ENCODE data around the gene TMEM97.

Gene TMEM97

DNA sequence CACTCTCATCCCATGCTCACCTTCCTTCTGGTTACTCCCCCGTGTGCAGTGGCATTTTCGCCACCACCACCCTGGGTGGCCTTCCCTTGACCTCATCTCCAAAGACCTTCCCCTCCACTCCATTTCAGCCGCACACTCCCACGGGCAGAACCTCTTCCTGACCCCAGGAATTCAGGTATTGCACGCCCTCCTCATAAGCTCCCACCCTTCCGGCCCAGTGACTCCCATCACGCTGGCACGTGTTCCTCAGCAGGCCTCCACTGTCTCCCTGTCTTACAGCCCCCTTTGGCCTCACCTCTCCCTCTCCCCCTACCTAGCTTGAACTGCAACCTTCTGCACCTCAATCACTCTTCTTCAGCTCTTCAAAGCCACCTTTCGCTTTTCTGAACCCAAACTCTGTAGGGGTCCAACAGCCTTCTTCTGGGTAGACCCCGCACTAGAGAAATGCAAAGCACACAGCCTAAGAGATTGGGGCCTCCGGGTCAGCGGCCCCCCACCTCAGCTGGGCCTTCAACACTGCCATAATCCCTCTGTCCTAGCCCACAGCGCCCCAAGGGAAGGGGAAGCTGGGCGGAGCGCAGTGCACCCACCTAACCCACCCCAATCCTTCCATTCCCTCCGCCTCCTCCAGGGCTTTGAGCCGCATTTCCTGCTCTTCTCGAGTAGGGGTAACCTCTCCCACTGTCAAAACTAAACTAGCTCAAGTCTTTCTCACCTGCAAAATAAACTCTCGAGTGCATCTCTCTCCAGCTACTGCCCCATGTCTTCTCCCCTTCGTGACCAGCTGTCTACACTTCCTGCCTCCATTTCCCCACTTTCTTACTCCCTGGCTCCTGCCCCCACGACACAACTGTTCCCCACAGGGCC lies 1.7 kb upstream of the TMEM97 start:
- DNase-seq: no peak

DNA sequence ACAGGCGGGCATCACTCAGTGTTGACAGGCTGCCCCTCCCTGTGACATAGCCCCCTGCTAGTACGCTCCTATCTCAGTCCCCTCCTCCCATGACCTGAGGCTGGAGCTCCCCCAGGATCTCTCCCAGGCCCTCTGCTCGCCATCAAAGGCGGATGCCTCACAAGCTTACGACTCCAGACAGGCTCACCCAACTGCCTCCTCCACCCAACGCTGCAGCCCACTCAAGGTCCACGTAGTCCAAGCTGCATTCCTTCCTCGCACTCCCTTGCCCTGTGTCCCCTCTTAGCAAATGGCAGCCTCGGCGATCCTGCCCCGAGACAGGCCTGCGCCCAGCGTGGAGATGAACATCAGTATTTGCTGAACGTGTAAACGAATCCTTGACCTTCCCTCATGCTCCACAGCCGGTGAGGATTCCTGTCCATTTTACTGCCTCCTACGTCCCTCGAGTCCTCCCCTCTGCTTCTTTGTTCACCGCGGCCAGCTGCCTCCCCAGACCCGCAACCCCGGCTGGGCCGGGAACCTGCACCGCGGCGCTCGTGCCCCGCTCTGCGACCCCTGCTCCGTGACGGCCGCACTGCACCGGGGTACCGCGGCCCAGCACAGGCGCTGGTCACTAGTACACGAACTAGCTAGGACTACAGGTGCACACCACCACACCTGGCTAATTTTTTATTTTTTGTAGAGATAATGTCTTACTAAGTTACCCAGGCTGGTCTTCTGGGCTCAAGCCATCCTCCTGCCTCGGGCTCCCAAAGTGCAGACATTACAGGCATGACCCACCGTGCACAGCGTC lies 838 bp upstream of the TMEM97 start:
- DNase-seq: no peak

DNA sequence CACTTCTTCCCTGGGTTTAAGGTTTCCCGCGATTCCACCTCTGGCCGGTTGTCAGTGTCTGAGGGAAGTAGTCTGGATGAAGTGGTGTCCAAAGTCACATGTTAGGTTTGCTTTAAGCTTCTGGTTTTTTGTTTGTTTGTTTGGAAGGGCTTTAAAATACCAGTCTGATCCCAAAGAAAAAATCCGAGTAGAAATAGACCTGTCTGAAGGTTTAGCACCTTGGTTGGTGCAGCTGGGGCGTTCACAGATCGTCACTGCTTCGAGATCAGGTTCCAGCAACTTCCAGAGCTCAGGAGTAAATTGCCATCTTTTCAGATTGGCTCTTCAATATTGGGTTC lies 567 bp downstream of the TMEM97 start:
- DNase-seq: no peak

DNA sequence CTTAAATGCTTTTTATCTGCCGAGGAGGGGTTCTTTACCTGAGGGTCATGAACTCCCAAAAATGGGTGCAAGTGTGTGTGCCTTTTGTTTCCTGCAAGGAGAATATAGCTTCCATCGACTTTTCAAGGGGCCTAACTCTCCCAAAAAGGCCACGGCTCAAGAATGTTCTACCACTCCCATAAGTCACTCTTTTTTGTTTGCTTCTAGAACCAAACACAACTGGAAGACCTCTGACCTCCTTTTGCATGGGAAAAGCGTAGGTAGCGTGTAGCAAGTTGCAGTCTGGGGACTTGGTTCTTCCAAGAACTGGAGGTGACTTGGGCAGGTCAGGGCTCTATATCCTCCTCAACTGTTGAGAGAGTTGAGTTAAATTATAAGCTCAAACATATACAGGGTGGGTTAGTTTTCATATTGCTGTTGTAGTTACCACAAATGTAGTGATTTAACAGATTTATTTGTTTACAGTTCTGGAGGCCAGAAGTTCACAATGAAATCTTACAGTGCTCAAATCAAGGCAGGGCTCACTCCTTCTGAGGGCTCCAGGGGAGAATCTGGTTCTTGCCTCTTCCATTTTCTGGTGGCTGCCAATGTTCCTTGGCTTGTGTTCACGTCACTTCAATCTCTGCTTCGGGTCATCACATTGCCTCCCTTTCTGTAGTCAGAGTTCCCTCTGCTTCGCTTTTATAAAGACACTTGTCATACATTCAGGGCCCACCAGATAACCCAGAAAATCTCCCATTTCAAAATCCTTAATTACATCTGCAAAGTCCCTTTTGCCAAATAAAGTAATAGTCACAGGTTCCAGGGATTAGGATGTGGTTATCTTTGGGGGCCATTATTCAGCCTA lies 1.4 kb downstream of the TMEM97 start:
- DNase-seq: no peak

DNA sequence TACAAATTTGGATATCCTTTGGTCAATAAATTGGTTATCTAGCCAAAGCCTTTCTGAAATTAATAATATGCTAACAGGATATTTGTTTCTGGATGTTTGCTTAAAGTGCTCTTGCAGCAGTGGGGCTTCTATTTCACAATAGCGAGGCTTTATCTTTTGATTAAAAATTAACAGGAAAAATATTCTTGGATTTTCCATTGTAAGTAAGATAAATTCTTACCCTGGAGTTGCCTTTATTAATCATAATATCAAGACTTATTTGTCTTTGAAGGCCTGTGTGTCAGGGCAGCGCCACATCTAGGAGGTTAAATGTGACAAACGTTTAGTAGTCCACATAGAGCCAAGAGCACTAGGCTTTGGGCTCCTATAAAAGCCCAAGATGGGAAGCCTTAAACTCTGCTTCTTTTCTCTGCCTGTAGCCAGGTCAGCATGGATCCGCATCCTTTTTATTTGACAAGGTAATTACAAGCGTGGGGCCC lies 5.3 kb downstream of the TMEM97 start:
- DNase-seq: no peak

DNA sequence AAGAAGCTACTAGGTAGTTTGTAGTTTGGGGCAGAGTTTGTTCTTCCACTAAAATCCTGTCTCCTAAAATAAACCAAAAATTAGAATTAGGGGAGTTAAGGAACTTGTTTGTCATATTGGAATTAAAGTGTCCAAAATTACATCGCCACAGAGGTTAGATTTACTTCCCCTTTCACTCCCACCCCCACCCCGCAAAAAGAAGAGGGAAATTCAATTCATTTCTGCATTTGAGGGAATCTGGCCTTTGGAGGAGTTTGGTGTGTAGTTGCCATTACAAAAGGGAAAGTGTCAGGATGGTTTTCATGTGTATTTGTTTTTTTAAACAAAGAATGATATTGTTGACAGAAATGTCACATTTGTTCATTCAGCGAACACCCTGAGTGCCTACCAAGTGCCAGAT lies 5.8 kb downstream of the TMEM97 start:
- no peak for DNase-seq

DNA sequence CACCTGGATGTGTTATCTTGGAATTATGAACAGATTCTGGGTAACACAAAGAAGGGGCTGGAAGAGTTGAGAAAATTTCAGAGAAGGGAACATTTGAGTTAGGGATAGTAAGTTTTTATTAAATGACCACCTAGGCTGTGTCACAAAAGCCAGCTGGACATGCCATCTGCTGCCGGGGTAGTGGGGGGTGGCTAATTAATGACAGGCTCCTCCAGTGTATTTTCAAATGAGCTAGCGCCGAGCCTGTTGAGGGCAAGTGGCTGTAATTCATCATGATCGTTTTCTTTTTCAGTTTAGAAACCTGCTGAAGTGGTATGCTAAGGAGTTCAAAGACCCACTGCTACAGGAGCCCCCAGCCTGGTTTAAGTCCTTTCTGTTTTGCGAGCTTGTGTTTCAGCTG lies 6.2 kb downstream of the TMEM97 start:
- no peak for DNase-seq

DNA sequence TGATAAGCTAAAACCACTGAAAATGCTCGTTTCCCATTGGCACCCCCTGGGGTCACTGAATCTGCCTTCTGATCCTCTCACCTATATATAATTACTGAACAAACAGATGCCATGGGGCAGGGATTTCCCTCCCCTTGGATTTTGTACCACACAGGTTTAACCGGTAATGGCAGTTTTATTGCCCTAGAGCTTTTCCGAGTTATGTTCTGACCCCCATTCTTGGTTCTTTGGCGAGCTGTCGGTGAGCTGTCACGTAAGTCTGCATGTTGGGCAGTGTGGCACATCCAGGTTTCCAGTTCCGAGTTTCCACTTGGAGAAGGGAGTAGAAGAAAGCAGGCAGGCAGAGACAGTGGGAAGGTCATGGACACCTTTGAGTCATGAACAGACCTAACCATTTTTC lies 7.1 kb downstream of the TMEM97 start:
- no peak for DNase-seq

DNA sequence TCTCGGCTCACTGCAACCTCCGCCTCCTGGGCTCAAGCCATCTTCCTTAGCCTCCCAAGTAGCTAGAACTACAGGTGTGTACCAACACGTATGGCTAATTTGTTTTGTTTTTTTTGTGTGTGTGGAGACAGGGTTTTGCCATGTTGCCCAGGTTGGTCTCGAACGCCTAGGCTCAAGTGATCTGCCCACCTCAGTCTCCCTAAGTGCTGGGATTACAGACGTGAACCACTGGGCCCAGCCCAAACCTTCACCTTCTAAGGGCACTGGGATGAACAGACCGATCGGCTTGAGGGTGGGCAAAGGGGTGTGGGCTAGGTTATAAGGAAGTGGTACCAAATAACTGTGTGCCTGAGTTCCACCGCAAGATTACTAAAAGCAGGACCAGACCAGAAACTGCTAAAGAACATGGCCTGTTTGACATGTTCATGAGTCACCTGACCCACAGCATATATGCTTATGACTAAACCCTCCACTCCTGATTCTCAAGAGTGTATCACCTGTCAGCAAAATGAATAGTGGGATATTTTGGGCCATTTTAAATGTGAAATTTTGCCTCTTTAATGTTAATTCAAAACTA lies 8.1 kb downstream of the TMEM97 start:
- no peak for DNase-seq

DNA sequence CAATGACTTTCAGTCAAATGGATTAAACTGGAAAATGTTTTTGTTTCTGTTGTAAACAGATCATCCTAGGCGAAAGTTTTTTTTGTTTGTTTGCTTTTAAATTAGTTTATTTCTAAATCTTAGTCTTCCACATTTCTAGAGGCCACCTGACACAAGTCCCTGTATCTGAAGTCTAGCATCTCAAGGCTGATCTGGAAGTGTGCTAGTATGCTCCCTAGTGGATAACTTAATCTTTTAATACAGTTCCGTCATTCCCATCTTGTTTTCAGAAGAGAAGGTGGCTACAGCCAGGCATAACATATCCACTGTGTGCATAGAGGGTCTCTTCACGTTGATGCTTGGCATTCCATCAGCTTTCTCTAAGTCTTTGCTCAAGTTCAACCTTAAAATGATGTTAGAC lies 8.7 kb downstream of the TMEM97 start:
- DNase-seq: no peak

DNA sequence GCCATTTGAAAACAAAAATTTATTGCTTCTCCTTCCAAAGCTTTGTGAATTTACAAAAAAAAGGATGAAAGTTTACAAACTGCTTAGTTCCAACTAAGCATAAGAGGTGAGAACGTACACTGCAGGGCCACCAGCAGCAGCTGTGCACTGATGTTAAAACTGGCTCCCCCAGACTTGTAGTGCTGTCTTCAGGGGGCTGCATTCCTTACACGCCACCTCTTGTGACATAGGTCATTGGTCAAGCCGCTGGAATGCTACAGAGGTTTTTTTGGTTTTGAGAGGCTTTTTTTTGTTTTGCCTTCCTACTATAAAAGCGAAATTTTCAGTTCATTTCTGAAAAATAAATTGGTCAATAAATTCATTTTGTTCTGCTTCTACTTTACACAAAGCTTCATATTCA lies 9.3 kb downstream of the TMEM97 start:
- no peak for DNase-seq

DNA sequence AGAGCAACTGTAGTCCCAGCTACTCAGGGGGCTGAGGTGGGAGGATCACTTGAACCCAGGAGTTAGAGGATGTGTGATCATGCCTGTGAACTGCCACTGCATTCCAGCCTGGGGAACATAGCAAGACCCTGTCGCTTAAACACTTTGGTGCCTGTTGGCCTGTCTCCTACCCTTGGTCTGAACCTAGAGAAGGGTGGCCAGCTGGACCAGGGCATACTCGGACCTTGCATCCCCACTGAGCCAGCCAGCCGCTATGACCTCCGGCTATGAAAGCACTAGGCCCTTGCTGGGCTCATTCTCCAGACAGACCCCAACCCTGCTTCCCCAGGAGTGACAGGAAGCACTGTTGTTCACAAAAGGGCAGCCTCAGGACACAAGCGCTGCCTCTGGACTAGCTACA lies 11.7 kb downstream of the TMEM97 start:
- no peak for DNase-seq

DNA sequence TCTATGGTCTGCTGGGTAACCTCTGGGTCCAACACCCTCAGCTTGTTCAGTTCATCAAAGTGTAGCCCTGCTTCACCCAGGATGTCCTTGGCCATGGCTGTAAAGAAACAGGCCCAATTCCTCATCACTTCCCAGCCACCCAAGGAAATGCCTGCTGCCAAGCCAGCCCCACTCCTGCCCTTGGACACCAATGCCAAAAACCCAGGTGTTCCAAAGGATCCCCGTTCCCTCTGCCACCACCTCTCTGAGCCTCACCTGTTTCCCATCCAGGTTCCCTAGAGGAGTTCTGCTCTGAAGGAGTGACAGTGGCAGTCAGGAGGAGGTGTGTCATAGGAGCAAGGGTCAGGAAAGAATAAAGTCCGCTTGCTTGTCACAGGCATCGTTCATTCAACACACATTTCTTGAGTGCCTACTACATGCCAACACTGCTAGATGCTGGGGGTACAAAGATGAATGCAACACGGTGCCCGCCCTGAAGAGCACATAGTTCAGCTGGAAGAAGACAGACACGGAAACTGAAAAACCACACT lies 13.0 kb downstream of the TMEM97 start:
- no peak for DNase-seq

DNA sequence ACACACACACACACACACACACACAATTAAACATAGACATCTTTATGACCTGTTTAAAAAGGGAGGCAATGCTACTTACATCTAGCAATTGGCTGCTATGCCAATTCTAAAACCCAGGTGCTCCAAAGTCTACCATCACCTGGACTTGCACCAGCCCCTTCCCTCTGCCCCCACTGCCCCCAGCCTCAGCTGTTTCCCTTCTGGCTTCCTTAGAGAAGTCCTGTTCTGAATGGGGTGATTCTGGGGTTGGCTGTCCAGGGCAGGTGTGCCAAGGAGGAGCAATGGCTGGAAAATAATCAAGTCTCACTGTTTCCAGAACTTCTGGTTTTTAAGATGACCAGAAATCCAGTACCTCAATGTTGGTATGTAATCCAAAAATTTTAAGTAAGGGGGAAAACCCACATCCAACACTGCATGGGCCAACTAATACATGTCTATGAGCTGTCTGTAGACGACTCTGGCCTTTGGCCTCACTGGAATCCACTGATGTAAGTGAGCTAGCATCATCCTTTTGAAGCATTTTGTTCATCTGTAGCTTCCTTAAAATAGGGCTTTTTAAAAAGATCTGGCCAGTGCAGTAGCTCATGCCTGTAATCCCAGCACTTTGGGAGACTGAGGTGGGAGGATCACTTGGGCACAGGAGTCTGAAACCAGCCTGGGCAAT lies 14.2 kb downstream of the TMEM97 start:
- DNase-seq: no peak

DNA sequence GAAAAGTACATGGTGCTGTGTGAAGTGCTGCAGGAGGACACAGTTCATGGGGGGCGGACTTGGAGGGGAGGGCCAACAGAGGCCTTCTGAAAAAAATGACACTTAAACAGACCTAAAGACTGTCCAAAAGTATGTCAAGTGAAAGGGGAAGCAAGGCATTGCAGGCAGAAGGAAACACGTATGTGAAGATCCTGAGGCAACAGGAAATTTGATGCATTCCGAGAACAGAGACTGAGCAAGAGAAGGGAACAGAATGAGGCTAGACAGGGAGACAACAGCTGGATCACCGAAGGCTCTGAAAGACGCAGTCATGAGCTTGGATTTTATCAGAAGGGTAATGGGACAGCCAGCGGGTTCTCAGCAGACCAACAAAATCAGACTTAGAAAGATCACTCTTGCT lies 15.2 kb downstream of the TMEM97 start:
- DNase-seq: no peak

DNA sequence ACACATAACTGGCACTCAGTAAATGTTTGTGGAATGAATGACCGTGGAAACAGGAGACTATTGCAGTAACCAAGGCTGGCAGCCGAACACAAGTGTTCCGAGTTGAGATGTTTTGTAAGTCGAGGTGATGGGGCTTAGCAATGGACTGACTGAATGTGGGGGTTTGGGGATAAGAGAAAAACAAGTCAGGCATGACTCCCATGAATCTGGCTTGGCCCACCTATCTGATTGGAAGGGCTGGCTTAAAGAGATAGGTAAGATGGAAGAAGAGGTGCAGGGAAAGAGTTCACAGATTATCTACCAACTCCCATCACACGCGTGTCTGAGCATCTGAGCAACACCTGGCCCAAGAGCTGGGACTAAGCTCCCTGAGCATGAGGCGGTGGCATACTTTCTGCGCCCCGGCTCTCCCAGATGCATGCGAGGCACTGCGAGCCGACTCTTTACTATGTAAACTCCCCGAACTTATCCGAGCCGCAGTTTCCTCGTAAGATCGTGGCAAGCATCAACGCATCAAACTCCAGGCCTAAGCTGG lies 15.7 kb downstream of the TMEM97 start:
- no peak for DNase-seq

DNA sequence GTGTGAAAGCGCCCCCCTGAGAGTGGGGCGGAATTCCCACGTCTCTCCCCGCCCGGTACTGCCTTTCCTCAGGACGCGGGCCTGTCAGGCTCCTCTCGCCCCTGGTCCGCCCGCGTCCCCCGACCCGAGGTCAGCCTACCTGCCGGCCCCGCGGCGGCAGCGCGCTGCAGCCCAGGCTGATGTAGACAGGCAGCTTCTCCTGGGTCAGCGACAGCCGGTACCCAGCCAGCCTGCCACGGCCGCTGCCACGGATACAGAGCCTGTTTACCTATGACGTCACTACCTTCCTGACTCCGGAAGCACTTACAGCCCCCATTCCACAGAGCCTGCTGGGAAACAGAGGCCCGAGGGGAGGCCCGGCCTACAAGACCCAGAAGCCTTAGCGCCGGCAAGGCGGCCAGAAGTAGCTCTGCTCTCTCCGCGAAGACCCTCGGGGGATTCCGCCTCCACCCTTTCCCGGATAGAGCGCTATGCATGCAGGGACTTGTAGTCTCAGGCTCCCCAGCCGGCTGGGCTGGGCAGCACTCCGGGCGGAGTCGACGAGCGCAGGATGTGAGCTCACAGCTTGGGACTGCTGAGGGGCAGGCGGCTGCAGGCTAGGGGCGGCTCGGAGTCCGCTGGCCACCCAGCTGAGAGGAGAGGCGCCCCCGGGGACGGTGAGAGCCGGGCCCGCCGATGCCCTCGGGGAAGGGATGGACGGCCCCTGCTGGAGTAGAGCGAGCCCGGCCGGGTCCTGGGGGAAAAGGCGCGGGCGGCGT lies 16.4 kb downstream of the TMEM97 start, which contains the start of the genes IFT20 and TNFAIP1:
Gene IFT20, minus strand, starts transcription at position 272 of the 758 bp plus-strand sequence. CDS start 3,487 bp downstream, outside the sequence.
Gene TNFAIP1, plus strand, starts transcription at position 561 of the 758 bp plus-strand sequence. CDS start 3,761 bp downstream, outside the sequence.
- DNase-seq: peak; percentile 99

DNA sequence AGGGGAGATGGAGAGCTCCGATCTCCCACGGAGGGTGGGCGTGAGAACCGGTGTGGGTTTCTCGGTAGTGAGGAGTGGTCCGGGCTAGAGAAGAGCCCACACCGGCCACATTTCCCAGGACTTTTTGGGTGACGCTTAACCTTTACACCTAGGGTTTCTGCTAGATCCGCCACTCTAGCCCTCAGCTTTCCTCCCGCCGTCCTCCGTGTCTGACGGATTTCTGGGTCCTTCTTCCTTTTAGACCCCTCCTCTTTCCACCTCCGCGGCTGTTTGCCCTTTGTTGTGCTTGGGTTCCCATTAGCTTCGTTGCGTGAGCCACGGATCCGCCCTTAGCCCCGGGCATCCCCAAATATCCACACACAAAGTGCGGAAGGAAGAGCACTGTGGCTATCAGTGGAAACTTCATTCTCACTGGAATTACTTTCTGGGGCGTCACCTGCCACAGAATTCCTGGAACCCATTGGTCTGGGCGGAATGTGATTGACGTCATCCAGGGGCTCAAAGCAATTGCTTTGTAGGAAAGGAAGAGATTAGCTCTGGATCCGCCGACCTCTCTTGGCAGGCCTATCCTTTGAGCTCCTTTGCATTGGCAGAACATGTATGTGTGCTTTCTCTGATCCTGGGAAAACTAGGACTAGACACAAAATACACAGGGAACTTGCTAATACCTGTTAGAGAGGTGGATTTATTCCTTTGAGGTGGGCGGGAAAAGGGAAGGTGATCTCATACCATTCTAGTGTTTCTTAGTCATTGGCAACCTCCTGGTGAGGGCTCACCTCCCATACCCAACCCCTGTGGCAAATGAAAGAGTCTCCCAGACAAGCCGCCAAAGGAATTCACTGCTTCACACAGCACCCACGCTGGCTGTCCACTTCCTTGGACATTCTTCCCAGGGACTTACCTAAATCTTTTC lies 17.2 kb downstream of the TMEM97 start:
- DNase-seq: peak in 1 of 2 donors; percentile 13

DNA sequence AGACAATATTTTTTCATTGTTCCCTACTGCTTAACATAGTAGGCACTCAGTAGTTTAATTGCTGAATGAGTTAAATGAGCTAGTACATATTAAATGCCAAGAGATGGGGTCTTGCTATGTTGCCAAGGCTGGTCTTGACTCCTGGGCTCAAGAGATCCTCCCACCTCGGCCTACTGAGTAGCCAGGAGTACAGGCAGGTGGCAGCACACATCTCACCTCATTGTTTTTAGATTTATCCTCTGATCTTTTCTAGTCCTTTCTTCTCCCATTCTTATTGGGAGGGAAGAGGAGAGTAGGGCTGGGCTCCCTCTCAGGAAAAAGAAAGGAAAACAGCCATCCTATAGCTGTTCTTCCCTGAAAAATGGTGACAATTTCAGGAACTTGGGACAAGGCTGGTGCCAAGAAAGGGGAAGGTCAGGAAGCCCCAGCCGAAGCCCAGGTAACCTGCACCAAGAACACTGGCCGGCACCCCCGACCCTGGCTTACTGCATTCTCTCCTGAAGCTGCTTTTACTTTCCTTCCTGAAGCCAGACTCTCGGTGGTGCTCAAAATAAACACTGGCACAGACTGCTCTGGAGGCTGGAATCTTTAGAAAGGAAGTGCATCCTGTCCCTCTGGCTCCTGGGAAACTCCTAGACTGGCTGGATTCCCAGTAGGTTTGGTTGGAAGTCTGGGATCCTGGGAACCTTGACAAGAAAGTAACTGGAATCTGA lies 19.2 kb downstream of the TMEM97 start:
- DNase-seq: no peak

All from hippocampal formation (tissue), 2 donors.